ENCODE data around the gene TDRD6. TPM values are rescaled to one million over a fixed set of nuclear protein-coding genes. Genes with fewer than 3 reads are reported as not detected.
"Not testable (repeated sequence)": the region's sequence is repeated elsewhere in the genome, so short reads cannot be mapped to it uniquely, and the experiment has no call there.

Gene TDRD6
- total and polyA plus RNA-seq, 10 of the 15 experiments (the other 5 are each of a cell fraction or from before 2014, with no cell fraction given): not detected

DNA sequence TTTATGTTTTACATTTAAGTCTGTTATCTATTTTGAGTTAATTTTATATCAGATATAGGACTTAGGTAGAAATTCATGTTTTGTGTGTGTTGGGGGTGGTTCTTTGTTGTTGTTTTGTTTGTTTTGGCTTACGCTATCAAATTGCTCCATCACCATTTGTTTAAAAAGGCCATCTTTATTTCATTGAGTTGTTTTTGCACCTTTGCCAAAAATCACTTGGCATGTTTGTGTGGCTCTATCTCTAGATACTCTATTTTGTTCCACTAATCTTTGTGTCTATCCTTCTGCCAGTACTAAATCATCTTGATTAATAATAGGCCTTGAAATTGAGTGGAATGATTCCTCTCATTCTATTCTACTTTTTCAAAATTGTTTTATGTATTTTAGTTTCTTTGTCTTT, 42.4 kb upstream of the TDRD6 start:
- POLR2A ChIA-PET: no interaction called here
- Histone ChIP-seq H3K4me3 (no peak overlapping the region), H3K9me3 (replicated peaks; ENCODE audit: control insufficient read depth, insufficient read depth, low read length) (no peaks in the 10 kb centered on the region), H3K9ac (ENCODE audit: control insufficient read depth, insufficient read depth, low read length) (no peak overlapping the region), H3K4me2 (ENCODE audit: control insufficient read depth, insufficient read depth) (no peak overlapping the region), H3K4me1 (ENCODE audit: control insufficient read depth, insufficient read depth, low read length) (no peaks in the 10 kb centered on the region), H4K20me1 (ENCODE audit: control insufficient read depth, insufficient read depth) (no peaks in the 10 kb centered on the region), H2AFZ (ENCODE audit: control insufficient read depth, low read depth, low read length) (no peak overlapping the region), H3K27ac (ENCODE audit: control insufficient read depth, insufficient read depth) (no peak overlapping the region), H3K36me3 (ENCODE audit: control insufficient read depth in 2 of 2, insufficient read depth in 2 of 2, low read length in 1 of 2) (no peaks in the 10 kb centered on the region), H3K79me2 (ENCODE audit: control insufficient read depth, insufficient read depth, low read length) (no peaks in the 10 kb centered on the region), H3K27me3 (replicated peaks in 1 of 2; ENCODE audit: control insufficient read depth in 2 of 2, insufficient read depth in 2 of 2, low read length in 1 of 2) (no peaks in the 10 kb centered on the region)
- ATAC-seq: no peak
- CTCF ChIA-PET: no interaction called here
- WGBS (ENCODE audit: insufficient coverage, insufficient replicate concordance, low lambda C conversion rate, missing lambda C conversion rate): 100% methylated on average over 1 of the region's 1 CpG
- TF ChIP-seq RB1 (IDR thresholded peaks at IDR 0.05; ENCODE audit: borderline replicate concordance) (no peak), NFYA (IDR thresholded peaks at IDR 0.05; ENCODE audit: borderline replicate concordance, low read depth, low read length) (no peak), RBBP5 (conservative IDR thresholded peaks at IDR 0.05) (no peak), SIN3A (IDR thresholded peaks at IDR 0.05; ENCODE audit: low read depth, low read length) (no peak), GABPA (IDR thresholded peaks at IDR 0.05; ENCODE audit: low read depth) (no peak), KLF5 (IDR thresholded peaks at IDR 0.05; ENCODE audit: partially characterized antibody) (no peak), POLR2A (IDR thresholded peaks at IDR 0.05; ENCODE audit: low read depth, low read length) (no peak), ZNF384 (IDR thresholded peaks at IDR 0.05; ENCODE audit: borderline replicate concordance, low read depth, low read length) (no peak), SPI1 (IDR thresholded peaks at IDR 0.05; ENCODE audit: borderline replicate concordance, insufficient read depth, low read depth, low read length) (no peak), ZNF622 (IDR thresholded peaks at IDR 0.05) (no peak), DPF2 (IDR thresholded peaks at IDR 0.05) (no peak), CHD1 (IDR thresholded peaks at IDR 0.05; ENCODE audit: low read depth, low read length) (no peak)
- TF ChIP-seq, protein P1, sequence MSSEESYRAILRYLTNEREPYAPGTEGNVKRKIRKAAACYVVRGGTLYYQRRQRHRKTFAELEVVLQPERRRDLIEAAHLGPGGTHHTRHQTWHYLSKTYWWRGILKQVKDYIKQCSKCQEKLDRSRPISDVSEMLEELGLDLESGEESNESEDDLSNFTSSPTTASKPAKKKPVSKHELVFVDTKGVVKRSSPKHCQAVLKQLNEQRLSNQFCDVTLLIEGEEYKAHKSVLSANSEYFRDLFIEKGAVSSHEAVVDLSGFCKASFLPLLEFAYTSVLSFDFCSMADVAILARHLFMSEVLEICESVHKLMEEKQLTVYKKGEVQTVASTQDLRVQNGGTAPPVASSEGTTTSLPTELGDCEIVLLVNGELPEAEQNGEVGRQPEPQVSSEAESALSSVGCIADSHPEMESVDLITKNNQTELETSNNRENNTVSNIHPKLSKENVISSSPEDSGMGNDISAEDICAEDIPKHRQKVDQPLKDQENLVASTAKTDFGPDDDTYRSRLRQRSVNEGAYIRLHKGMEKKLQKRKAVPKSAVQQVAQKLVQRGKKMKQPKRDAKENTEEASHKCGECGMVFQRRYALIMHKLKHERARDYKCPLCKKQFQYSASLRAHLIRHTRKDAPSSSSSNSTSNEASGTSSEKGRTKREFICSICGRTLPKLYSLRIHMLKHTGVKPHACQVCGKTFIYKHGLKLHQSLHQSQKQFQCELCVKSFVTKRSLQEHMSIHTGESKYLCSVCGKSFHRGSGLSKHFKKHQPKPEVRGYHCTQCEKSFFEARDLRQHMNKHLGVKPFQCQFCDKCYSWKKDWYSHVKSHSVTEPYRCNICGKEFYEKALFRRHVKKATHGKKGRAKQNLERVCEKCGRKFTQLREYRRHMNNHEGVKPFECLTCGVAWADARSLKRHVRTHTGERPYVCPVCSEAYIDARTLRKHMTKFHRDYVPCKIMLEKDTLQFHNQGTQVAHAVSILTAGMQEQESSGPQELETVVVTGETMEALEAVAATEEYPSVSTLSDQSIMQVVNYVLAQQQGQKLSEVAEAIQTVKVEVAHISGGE (CRISPR knock-in tag; IDR thresholded peaks at IDR 0.05): no peak
- TF ChIP-seq, protein P2, sequence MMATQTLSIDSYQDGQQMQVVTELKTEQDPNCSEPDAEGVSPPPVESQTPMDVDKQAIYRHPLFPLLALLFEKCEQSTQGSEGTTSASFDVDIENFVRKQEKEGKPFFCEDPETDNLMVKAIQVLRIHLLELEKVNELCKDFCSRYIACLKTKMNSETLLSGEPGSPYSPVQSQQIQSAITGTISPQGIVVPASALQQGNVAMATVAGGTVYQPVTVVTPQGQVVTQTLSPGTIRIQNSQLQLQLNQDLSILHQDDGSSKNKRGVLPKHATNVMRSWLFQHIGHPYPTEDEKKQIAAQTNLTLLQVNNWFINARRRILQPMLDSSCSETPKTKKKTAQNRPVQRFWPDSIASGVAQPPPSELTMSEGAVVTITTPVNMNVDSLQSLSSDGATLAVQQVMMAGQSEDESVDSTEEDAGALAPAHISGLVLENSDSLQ (IDR thresholded peaks at IDR 0.05): no peak
- TF ChIP-seq, protein P3, sequence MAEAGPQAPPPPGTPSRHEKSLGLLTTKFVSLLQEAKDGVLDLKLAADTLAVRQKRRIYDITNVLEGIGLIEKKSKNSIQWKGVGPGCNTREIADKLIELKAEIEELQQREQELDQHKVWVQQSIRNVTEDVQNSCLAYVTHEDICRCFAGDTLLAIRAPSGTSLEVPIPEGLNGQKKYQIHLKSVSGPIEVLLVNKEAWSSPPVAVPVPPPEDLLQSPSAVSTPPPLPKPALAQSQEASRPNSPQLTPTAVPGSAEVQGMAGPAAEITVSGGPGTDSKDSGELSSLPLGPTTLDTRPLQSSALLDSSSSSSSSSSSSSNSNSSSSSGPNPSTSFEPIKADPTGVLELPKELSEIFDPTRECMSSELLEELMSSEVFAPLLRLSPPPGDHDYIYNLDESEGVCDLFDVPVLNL (IDR thresholded peaks at IDR 0.05; ENCODE audit: low read depth, low read length): no peak
- in situ Hi-C loops (cut with MboI): loop anchor here (25.0 kb wide), 1 partner anchor 558 kb away; no protein-coding TSS in a partner anchor
- SMC1A ChIA-PET (ENCODE audit: uncharacterized antibody, unreplicated experiment): no interaction called here
- no TSS peak for BruUV-seq (replicated peaks)
- FAIRE-seq: no peak
- DNase-seq (ENCODE audit: low read depth, low spot score): no peak
- intact Hi-C loops (cut with micrococcal nuclease; ENCODE audit: unreplicated experiment): no loop called here
- RAD21 ChIA-PET (ENCODE audit: unreplicated experiment): no interaction called here

DNA sequence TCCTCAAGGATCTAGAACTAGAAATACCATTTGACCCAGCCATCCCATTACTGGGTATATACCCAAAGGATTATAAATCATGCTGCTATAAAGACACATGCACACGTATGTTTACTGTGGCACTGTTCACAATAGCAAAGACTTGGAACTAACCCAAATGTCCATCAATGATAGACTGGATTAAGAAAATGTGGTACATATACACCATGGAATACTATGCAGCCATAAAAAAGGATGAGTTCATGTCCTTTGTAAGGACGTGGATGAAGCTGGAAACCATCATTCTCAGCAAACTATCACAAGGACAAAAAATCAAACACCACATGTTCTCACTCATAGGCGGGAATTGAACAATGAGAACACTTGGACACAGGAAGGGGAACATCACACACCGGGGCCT, 39.6 kb upstream of the TDRD6 start:
- ATAC-seq; H3K9ac ChIP-seq (ENCODE audit: control insufficient read depth, insufficient read depth, low read length); DNase-seq (ENCODE audit: low read depth, low spot score); H3K4me1 ChIP-seq (ENCODE audit: control insufficient read depth, insufficient read depth, low read length); H2AFZ ChIP-seq (ENCODE audit: control insufficient read depth, low read depth, low read length); POLR2A ChIA-PET; H3K27ac ChIP-seq (ENCODE audit: control insufficient read depth, insufficient read depth); H4K20me1 ChIP-seq (ENCODE audit: control insufficient read depth, insufficient read depth); H3K9me3 ChIP-seq (replicated peaks; ENCODE audit: control insufficient read depth, insufficient read depth, low read length); SMC1A ChIA-PET (ENCODE audit: uncharacterized antibody, unreplicated experiment); H3K4me3 ChIP-seq; BruUV-seq (replicated peaks); RAD21 ChIA-PET (ENCODE audit: unreplicated experiment); intact Hi-C loops (cut with micrococcal nuclease; ENCODE audit: unreplicated experiment); H3K27me3 ChIP-seq (replicated peaks in 1 of 2; ENCODE audit: control insufficient read depth in 2 of 2, insufficient read depth in 2 of 2, low read length in 1 of 2); H3K4me2 ChIP-seq (ENCODE audit: control insufficient read depth, insufficient read depth); H3K79me2 ChIP-seq (ENCODE audit: control insufficient read depth, insufficient read depth, low read length); CTCF ChIA-PET; H3K36me3 ChIP-seq (ENCODE audit: control insufficient read depth in 2 of 2, insufficient read depth in 2 of 2, low read length in 1 of 2); FAIRE-seq: not testable (repeated sequence)
- 41% methylated on average over 2 of the region's 4 CpGs for WGBS (ENCODE audit: insufficient coverage, insufficient replicate concordance, low lambda C conversion rate, missing lambda C conversion rate)
- in situ Hi-C loops (cut with MboI): loop anchor here (25.0 kb wide), 1 partner anchor 561 kb away; no protein-coding TSS in a partner anchor
